ENCODE measurements around the gene TENM3.

- TF ChIP-seq CTCF (IDR thresholded peaks at IDR 0.05) (no peak), POLR2AphosphoS5 (IDR thresholded peaks at IDR 0.05) (no peak), POLR2A (IDR thresholded peaks at IDR 0.05) (no peak)
Measured at GRCh38 chr4:182741054-182741453, 497.9 kb downstream of the TENM3 start.
